GM12864 (cell line): ENCODE results near the gene FOXL1.
"Not testable (repeated sequence)": the region's sequence is repeated elsewhere in the genome, so short reads cannot be mapped to it uniquely, and the experiment has no call there.

Experiments
- DNase-seq: peaks from one replicate; pipeline ENCODE4 v3.0.0-alpha.2; 2011; ENCODE audit warnings: low read depth
- H3K4me3 ChIP-seq: 2 replicates; pipeline ENCODE4 v1.5.1; 2011; ENCODE audit warnings: mild to moderate bottlenecking, low read depth, low read length, control low read depth
- CTCF ChIP-seq: IDR thresholded peaks from 2 replicates; pipeline ENCODE4 v1.5.1; 2011; ENCODE audit warnings: low read depth, mild to moderate bottlenecking, moderate library complexity, low read length, control low read depth, inconsistent platforms; ENCODE audit errors: missing control alignments

The FOXL1 gene

GRCh38 chr16:86587487-86587886 is 9.1 kb downstream of the FOXL1 start:
- DNase-seq, result no peak
- no peak for TF ChIP-seq CTCF
- H3K4me3 ChIP-seq, result no peak overlapping the region

- DNase-seq, H3K4me3 ChIP-seq: not testable (repeated sequence)
Measured at GRCh38 chr16:86587955-86588354, 9.6 kb downstream of the FOXL1 start.

GRCh38 chr16:86590501-86591144 is 12.3 kb downstream of the FOXL1 start:
- no peak for DNase-seq
- TF ChIP-seq CTCF, result no peak

GRCh38 chr16:86591270-86591669 is 12.9 kb downstream of the FOXL1 start:
- no peak for TF ChIP-seq CTCF
- no peak for DNase-seq
- no peak overlapping the region for H3K4me3 ChIP-seq

More at GRCh38 chr16:86590501-86591144, 12.3 kb downstream of the FOXL1 start:
- no peak overlapping the region for H3K4me3 ChIP-seq

- H3K4me3 ChIP-seq, result no peak overlapping the region
- no peak for TF ChIP-seq CTCF
- DNase-seq, result no peak
Measured at GRCh38 chr16:86593913-86594620, 15.7 kb downstream of the FOXL1 start.

GRCh38 chr16:86594721-86595120 is 16.4 kb downstream of the FOXL1 start:
- no peak for TF ChIP-seq CTCF
- no peak for DNase-seq
- no peak overlapping the region for H3K4me3 ChIP-seq

- DNase-seq, result no peak
- TF ChIP-seq CTCF, result no peak
Measured at GRCh38 chr16:86595983-86596605, 17.7 kb downstream of the FOXL1 start.

More at GRCh38 chr16:86595983-86596605, 17.7 kb downstream of the FOXL1 start:
- H3K4me3 ChIP-seq, result no peak overlapping the region
